ENCODE results near the gene TTPAL.
"Not testable (repeated sequence)": the region's sequence is repeated elsewhere in the genome, so short reads cannot be mapped to it uniquely, and the experiment has no call there.

Gene TTPAL

GRCh38 chr20:44468044-44468782, 7.5 kb upstream of the TTPAL start:
- no peak for DNase-seq (ENCODE audit: low read depth)

DNA sequence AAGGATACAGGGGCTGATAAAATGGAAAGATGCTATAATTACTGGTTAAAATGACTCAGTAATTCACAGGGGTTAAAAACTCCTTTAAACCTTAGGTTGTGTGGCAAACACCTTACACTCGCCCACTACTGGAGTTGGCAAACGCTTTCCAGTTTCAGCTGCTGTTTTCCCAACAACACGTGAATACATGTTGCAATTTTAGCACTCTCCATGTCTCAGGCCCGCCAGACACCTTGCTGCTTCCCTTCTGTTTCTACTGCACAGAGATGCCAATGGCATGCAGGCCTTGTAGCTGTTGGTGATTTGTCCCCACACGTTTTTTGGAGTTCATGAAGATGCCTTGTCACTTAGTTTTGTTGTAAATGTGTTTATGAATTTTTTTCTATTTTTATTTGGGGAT, 5.3 kb upstream of the TTPAL start:
- DNase-seq (ENCODE audit: low read depth), result no peak

DNA sequence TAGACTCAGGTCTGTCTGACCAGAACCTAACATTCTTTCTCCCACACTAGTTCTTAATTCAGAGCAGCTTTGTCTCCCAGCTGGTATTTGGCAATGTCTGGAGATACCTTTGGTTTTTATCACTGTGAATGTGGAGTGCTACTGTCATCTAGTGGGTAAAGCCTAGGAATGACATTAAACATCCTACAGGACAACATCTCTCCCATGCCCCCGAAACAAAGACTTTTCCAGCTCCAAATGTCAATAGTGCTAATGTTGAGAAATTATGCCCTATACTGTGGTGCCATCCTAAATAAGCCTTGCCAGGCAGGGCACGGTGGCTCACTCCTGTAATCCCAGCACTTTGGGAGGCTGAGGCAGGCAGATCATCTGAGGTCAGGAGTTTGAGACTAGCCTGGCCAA, 4.2 kb upstream of the TTPAL start:
- no peak for DNase-seq (ENCODE audit: low read depth)

DNA sequence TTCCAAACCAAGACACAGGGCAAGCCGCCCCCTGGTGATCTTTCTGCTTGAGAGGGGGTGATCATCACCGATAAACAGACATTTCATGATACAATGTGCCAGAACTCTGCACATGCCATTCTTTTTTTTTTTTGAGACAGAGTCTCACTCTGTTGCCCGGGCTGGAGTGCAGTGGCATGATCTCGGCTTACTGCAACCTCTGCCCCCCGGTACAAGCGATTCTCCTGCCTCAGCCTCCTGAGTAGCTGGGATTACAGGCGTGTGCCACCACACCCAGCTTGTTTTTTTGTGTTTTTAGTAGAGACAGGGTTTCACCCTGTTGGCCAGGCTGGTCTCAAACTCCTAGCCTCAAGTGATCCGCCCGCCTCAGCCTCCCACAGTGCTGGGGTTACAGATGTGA, 3.4 kb upstream of the TTPAL start:
- not testable (repeated sequence) for DNase-seq (ENCODE audit: low read depth)

DNA sequence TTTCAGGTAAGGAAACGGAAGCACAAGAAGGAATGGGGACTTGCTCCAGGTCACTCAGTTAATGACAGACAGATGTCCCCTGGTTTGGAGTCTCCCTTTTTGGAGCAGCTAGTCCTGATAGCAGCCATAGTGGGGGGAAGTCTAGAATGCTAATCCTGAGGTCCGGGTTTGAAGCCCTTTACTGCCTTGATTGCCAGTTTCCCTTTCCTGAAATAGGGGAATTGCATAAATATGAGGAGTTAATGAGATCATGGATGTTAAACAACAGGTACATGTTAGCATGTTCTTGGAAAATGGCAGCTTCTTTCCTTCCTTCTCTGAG, 341 bp upstream of the TTPAL start:
- no peak for DNase-seq (ENCODE audit: low read depth)

DNA sequence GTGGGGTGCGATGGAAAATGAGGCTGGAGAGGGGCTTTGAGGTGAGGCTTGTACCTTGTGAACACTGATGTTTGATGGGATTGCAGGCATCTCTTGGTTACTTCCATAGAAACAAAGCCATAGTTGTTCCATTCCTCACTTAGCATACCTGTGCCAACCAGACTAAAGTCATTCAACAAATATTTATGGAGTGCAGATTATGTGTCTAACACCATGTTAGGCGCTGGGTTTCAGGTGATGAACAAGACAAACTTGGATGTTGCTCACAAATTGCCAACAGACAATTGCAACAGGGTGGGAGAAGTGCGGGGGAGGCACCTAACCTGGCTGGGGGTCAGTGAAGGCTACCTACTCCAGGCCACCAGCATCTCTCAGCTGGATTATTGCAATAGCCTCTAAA, 1.5 kb downstream of the TTPAL start:
- DNase-seq (ENCODE audit: low read depth), result no peak

- DNase-seq (ENCODE audit: low read depth), result no peak
Measured at GRCh38 chr20:44478206-44478605, 2.5 kb downstream of the TTPAL start.

DNA sequence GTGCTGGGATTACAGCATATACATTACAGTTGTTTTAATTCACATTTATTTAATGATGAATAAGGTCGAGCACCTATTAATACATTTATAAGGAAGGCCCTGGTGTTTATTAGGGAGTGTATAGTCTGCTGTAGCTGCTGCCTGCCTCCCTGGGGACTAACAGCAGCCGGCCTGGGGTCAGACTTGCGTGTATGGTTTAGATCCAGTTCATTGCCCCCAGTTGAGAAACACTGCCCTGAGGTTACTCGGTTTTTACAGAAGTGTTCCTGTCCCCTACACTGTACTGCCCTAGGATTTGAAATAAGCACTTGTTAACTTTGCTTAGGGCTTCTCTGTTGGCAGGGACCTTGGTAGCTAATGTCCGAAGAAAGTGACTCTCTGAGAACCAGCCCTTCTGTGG, 4.0 kb downstream of the TTPAL start:
- DNase-seq (ENCODE audit: low read depth), result no peak

DNA sequence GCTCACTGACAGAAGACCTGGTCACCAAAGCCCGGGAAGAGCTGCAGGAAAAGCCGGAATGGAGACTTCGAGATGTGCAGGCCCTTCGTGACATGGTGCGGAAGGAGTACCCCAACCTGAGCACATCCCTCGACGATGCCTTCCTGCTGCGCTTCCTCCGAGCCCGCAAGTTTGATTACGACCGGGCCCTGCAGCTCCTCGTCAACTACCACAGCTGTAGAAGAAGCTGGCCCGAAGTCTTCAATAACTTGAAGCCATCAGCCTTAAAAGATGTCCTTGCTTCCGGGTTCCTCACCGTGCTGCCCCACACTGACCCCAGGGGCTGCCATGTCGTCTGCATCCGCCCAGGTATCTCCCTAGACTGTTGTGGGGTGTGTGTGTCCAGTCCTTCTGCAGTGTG, 4.4 kb downstream of the TTPAL start:
- no peak for DNase-seq (ENCODE audit: low read depth)

- DNase-seq (ENCODE audit: low read depth), result no peak
Measured at GRCh38 chr20:44481719-44482416, 6.2 kb downstream of the TTPAL start.

DNA sequence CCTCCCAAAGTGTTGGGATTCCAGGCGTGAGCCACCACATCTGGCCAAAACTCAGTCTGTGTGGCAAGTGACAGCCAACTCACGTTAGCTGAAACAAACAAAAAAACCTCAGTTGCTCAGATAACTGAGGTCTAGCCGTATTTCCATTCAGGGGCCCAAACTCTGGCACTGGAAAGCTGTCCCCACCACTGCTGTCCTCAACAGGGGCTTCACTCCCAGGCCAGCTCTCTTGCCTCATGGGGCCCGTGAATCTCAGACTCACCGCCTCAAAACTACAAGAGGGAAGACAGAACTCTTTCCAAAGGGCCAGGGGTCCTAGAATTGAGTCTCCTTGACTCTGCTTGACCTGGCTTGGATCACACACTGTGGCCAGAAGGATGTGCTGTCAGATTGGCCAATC, 7.4 kb downstream of the TTPAL start:
- DNase-seq (ENCODE audit: low read depth), result no peak

DNA sequence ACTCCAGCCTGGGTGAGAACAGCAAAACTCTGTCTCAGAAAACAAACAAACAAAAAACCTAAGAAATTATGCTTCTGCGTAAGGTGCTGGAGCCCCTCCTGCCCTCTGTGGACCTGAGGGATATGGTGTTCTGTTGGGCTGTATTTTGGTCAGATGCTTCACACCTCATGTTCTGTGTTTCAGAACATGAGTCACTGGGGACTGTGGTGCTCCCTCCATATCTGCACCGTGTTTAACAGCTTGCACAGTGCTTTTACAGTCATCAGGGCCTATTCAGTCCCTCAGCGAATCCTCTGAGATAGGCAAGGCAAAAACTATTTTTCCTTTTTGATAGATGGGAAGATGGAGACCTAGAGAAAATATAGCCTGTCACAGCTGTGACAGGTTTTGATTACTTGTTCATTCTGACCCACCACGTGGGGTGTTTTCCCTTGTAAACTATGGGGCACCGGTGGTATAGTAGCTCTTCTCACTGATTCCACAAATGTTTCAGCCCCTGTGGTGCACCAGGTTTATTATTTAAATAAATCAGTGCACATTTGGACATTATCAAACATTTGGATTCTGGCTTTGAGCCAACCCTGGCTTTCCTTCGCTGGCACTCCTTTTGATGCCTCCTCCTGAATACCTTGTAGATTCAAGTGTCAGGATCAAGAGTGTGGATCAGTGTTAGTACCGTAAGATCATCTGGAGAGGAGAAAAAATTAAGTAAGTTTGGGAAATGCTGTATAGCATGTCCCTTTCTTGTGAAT, 9.6 kb downstream of the TTPAL start:
- no peak for DNase-seq (ENCODE audit: low read depth)

GRCh38 chr20:44485830-44486198, 10.1 kb downstream of the TTPAL start:
- no peak for DNase-seq (ENCODE audit: low read depth)

- DNase-seq (ENCODE audit: low read depth), result no peak
Measured at GRCh38 chr20:44488551-44488950, 12.9 kb downstream of the TTPAL start.

- no peak for DNase-seq (ENCODE audit: low read depth)
Measured at GRCh38 chr20:44489223-44489622, 13.5 kb downstream of the TTPAL start.

DNA sequence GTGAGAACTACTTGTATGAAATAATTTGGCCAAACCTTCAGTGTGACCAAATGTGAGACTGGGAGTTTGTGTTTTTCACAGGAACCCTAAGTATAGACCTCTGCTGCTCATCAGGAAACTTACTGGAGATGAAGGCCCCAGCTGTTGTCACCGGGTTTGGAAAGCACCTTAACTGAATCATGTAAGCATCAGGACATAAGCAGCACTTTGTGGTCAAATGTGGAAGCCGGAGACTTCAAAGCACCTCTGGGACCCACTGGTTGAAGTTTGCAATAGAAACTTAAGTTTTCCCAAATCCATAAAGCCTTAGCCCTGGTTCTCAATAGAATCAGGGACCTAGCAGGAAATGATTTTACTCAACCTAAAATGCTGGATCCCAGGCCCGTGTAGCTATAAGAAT, 14.3 kb downstream of the TTPAL start:
- no peak for DNase-seq (ENCODE audit: low read depth)

DNA sequence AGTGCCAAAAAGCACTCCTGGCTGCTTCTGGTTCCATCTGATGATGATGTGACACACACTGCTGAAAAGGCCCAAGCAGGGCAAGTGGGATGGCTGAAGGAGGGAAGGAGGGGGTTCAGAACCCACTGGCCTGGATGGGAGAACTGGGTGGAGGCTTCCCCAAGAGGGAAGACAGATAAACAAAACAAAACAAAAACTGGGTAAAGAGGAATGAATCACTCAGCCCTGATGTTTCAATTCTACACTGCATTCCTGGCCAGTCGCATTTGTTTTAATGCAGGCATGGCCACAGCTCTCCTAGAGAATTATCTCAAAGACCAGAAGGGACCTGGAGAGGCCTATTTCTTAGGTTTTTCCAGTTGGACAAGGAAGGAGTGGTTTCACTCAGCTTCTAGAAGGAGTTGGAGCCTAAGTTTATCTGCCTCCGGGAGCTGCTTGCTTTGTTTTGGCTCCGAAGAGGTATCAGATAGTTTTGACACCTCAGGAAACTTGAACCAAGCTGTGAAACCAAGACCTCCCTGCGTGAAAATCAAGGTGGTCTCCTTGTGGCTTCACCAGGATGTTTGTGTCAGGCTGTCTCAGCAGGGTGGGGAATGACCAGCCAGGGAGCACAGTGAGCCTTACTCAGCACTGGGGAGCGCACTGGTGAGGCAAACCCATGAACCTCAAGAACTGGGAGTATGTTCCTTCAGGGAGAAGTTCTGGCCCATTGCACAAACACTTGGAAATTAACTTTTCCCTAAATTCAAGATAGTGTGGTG, 16.1 kb downstream of the TTPAL start:
- DNase-seq (ENCODE audit: low read depth), result no peak

DNA sequence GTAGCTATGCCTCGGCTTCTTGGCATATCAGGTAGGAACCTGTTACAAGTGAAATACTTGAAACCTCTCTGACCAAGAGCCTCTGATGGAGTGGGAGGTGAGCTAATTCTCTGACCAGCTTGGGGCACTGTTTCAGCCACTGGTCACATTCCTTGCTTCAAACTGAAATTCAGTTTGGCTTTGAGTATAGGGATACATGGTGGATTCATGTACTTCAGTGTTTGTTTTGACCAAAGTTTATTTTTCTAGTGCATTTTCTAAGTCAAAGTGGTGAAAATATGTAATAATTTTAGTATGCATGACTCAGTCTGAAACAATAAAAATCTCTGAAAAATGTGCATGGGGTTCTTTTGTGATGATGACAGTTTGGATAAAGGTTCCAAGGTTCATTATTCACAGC, 18.6 kb downstream of the TTPAL start:
- no peak for DNase-seq (ENCODE audit: low read depth)

GRCh38 chr20:44494681-44495080, 19.0 kb downstream of the TTPAL start:
- no peak for DNase-seq (ENCODE audit: low read depth)

DNA sequence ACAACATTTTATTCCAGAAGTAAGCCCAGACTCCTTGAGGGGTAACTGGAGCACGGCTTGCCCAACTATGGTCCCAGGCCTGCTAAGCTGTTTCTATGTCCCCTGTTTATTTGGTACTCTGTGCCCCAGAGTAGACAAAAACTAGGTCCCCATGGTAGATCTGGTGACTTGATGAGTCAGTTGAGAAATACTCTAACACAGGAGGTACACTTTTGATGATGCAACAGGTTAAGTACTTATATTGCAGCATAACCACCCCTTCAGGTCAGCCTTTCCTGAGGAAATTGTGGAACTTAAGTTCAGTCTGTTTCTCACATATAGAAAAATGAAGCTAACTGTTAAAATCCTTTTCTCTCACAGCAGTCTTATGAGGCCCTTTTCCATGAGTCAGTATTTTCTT, 19.6 kb downstream of the TTPAL start:
- DNase-seq (ENCODE audit: low read depth), result no peak

- no peak for DNase-seq (ENCODE audit: low read depth)
Measured at GRCh38 chr20:44495802-44496481, 20.3 kb downstream of the TTPAL start.

- DNase-seq (ENCODE audit: low read depth), result no peak
Measured at GRCh38 chr20:44496976-44497375, 21.3 kb downstream of the TTPAL start.
